Activated CD4-positive, alpha-beta T cell treated with anti-CD3 and anti-CD28 coated beads, Interleukin-10, Interleukin-2, amounts not matched to agents 100 ng/mL and 50 ng/mL, durations not matched to agents 16 hours and 8 hours (primary cell): ENCODE measurements around the gene PALM.
"Not testable (repeated sequence)": the region's sequence is repeated elsewhere in the genome, so short reads cannot be mapped to it uniquely, and the experiment has no call there.

Experiments used
- DNase-seq: peaks from one replicate; pipeline ENCODE4 v3.0.0-alpha.2; 2020

The PALM gene

DNA sequence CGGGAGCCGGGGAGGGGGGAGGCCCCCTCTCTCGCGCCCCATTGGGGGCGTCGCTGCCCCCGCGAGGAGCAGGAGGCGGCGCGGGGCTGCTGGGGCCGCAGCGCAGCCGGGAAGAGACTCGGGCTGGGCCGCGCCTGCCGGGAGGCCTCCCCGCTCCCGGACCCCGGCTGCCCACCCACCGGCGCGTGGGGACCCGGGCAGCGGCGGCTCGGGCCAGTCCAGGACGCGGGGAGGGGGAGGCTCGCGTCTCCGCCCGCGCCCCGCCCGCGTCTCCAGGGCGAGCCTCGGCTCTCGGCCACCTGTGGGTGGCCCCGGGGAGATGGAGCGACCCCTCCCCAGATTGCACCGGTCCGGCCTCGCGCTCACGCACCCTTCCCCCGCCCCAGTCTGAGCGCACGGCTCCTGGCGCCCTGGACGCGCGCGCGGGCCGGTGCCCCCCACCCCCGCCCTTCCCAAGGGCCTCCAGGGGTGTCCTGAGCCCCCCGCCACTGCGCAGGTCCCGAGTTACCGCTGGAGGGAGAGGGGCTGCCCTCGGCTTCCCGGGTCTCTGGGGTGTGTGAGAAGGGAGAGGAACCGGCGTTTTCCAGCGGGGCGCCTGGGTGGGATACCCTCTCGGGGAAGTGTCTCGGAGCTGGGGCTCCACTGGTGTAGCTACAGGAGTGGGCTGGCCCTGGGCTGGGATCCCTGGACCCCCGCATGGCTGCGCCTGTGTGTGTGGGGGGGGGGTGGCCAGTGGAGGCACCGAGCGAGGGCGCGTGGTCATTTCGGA, 645 bp downstream of the PALM start:
- no peak for DNase-seq

DNA sequence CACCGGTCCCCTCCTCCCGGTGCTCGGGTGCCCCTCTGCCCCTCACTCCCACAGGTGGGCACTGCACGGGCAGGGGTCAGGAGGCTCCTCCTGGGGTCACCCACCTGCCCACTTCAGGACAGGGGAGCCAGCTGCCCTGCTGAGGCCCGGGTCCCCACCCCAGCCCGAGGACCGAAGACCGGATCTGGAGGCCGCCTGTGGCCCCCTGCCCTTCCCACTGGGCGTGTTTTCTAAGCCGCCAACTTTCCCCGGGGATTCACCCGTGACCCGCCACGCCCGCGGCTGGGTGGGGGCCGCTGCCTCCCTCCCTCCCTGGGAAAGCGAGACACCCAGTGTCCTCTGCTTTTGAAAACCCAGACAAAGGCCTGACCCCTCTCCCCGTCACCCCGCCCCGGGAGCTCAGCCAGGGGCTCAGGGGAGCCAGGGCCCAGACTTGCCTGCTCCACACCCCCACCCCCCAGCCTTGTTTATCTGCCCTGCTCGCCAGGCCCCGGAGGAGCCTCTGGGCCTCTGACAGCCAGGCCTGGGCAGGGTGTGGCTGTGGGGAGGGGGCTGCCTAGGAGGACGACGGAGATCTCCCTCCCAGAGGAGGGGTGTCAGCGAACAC, 1.3 kb downstream of the PALM start:
- DNase-seq, result no peak

DNA sequence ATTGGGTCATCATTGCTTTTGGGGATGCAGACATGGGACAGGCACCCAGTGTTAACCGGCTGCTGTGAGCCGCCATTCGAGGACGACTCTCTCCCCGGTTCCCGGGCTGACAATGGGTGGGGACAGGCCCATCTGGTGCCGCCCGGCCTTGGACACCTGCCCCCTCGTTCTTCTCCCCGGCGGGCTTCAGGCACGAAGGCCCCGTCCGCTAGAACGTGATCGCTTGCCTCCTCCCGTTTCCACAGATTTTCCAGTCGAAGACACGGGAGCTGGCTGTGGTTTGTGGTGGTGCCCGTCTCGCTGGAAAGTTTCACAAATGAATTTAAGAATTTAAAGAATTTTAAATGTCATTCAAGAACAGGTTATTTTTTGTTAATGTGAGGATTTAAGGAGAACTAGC, 2.0 kb downstream of the PALM start:
- DNase-seq, result no peak

DNA sequence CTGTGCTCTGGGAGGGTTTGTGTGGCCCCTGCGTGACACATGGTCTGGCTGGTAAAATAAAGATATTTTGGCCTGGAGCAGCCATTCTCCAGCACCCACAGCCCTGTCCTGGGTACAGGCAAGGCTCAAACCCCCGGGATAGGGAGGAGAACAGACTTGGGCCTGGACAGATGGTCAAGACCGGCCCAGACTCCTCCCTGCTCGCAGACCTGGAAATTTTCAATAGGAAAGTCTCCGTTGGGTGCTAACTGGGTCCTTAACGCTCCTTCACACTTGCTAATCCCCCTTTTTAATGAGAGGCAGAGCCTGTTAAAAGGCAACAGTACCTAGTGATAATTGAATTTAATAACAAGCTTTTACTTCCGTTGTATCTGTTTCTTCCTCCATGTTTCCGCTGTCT, 2.5 kb downstream of the PALM start:
- no peak for DNase-seq

DNA sequence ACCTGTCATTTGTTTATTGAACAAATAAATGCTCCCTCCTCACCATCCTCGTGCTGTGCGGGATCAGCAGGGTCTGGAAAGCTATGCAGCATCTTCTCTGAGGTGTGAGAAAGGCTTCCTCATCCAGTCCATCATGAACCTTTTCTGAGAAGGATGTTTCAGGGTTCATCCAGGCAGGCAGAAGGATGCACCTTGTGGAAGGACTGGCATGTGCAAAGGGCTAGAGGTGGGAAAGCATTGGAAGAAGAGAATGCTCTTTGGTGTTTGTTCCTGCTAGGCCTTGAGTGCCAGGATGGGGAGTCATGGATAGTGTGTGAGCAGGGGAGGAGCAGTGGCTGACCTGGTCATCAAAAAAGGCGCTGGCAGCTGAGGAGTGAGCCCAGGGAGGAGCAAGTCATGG, 6.6 kb downstream of the PALM start:
- DNase-seq, result no peak

DNA sequence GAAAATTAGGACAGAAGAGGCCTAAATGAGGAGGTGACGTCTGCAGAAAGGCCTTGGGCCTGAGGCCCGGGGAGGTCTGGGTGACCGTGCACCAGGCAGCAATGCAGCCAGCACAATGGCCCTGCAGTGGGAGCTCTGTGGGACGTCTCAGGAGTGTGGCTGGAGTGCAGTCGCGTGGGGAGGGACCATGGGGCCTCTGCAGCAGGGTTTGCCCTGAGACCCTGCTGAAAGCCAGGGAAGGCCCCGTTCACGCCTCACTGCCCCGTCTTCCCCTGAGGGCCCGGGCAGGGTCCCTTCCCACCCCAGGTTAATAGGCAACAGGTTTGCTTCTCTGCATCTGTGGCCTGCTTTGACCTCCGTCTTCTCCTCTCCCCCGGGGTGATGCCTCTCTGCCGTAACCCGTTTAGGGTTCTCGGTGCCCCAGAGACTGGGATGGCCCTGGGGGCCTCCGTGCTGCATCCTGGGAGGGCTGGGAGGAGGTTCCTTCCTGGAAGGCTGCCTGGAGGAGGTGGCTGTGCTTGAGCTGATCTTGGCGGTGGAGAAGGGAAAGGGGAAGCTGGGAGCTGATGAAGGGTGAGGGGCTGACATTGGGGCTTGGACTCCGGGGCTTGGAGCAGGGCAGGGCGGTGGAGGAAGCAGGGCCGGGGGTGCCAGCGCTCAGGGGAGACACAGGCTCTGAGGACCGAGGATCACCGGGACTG, 9.7 kb downstream of the PALM start:
- DNase-seq, result no peak

DNA sequence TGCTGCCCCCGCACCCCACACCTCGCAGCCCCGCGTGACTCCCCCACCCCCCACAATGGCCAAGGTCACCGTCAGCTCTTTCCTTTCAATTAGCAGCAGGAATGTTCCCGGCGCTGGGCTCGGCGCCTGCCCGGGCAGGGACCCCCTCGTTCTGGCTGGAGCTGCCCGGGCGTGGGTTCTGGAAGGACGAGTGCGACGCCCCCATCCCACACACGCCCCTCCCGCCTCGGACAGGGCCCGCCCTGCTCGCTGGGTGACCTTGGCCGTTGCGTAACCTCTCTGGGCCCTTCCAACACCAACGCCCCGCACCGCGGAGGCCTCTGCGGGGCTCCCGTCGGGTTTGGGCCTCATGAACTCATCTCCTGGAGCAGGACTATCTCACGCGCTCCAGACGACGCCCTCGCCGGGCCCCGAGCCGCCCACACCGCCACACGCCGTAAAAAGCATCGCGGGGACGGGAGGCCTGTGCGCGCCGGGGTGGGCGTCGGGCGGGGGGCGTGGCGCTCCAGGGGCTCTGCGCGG, 10.3 kb downstream of the PALM start:
- no peak for DNase-seq

DNA sequence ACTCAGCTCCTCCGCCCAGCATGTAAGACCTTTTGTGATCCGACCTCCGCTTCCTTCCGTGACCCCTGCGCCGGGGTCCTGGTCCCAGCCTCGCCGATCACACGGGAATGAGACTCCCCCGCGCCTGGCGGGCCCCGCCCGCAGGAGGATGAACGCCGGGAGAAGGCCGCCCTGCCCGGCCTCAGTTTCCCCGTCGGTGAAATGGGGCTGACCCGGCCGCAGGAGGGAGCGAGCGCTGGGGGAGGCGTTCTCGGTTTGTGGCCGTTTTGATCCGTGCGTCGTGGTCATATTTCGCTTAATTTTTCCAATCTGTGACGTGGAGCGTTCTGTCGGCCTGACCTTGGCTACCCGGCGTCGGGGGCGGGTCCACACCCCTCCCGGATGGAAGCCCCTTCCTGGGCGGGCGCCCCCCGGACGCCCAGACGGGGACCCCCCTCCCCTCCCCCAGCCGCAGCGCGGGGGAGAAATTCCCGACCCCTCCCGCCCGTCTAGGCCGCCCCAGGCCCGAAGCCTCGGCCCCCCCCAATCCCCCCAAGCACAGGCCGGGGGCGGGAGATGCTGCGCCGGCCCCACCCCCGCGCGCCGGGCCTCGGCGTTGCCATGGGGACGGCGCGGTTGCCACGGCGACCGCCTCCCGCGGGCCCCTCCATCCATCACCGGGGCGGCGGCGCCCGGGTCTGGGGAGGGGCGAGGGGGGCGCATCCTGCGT, 11.1 kb downstream of the PALM start:
- no peak for DNase-seq

DNA sequence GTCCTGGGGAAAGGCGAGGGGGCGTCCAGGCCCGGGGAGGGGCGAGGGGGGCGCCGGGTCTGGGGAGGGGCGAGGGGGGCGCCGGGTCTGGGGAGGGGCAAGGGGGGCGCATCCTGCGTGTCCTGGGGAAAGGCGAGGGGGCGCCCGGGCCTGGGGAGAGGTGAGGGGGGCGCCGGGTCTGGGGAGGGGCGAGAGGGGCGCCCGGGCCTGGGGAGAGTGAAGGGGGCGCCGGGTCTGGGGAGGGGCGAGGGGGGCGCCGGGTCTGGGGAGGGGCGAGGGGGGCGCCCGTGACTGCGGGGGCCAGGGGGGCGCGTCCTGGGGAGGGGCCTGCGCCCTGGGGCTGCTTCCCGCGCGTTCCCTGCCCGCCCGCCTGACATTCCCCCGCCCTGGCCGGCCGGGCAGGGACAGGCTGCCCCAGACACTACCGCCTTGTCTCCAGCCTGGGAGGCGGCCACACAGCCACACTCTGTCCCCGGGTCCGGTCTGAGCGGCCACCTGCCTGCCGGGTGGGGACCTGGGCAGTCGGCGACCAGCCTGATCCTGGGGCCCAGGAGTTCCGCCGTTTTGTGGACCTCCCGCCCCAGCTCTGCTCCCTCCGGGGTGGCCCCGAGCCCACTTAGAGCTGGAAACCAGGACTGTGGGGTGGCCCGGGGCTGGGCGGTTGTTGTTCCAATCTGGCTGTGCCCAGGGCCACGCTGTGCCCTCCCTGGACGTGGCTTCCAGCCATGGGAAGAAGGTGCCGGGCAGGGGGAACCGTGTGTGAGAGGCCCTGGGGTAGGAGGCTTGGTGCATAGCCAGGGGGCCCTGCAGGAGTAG, 11.8 kb downstream of the PALM start:
- no peak for DNase-seq

DNA sequence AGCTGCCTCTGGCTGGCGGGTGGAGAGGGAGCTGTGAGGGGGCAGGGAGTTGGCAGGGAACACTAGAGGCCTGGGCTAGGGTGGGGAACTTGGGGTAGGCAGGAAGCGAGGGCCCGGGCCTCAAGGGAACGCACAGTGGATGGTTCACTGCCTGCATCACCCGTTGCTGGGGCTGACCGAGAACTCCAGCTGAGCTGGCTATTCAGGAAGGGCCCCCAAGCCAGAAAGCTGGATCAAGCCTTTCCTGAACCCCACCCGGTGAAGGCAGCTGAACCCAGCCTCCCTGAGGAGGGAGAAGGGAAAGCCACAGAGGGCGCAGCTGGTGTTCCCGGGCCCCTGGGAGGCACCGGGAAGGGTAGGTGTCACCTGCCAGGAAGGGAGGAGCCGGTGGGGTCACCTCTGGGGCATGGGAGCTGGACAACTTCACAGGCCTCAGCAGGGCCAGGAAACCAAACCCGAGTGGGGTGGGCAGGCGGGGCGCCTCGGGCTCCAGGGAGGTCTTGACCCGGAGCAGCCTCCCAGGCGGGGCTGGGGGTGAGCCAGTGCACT, 13.9 kb downstream of the PALM start:
- no peak for DNase-seq

DNA sequence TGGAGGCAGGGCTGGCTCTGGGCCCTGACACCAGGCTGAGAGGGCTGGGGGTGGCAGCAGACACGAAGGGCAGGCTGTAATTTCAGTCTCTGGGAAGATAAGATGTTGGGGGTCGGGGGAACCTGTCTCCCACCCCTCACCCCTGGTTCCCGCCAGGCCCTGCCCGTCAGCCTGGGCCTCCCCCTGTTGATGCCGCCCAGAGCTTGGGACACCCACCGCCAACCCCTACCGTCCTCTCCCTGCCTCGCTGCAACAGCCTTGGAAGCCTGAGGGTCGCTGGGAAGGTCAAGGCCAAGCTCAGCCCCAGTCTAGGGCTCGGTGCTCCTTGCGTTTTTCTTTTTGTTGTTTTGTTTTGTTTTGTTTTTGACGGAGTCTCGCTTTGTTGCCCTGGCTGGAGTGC, 14.5 kb downstream of the PALM start:
- no peak for DNase-seq

DNA sequence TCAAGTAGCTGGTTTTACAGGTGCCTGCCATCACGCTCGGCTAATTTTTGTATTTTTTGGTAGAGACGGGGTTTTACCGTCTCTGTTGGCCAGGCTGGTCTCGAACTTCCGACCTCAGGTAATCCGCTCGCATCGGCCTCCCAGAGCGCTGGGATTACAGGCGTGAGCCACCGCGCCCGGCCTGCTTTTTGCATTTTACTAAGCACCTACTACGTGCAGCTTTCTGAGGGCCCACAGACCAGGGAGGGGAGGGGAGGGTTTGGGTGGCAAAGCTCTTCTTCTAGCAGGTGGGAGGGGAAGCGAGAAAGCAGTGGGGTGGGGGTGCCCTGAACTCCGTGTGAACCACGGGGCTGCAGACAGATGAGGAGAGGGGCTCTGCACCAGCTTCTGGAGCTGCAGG, 15.0 kb downstream of the PALM start:
- no peak for DNase-seq

DNA sequence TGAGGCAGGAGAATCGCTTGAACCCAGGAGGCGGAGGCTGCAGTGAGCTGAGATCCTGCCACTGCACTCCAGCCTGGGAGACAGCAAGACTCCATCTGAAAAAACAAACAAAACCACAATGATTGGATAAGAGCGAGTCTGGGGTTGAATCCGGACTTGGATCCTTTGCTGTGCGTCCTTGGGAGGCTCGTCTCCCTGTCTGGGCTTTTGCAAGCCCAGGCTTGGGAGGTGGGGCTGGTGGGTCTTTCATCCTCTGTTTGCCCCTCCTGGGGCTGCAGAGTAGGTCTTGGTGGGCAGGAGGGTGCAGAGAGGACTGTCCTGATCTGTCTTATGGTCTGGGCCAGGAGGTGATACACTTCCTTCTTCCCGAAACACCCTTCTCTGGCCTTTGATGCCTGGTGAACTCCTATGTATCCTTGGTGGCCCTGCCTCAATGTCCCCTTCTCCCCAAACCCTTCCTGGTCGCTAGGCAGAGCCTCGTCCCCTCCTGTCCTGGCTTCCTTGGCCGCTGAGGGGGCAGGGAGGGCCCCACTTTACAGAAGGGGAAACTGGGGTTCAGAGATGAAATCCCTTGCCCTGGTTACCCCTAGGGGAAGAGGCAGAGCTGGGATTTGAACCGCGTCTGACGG, 16.8 kb downstream of the PALM start:
- DNase-seq, result no peak

DNA sequence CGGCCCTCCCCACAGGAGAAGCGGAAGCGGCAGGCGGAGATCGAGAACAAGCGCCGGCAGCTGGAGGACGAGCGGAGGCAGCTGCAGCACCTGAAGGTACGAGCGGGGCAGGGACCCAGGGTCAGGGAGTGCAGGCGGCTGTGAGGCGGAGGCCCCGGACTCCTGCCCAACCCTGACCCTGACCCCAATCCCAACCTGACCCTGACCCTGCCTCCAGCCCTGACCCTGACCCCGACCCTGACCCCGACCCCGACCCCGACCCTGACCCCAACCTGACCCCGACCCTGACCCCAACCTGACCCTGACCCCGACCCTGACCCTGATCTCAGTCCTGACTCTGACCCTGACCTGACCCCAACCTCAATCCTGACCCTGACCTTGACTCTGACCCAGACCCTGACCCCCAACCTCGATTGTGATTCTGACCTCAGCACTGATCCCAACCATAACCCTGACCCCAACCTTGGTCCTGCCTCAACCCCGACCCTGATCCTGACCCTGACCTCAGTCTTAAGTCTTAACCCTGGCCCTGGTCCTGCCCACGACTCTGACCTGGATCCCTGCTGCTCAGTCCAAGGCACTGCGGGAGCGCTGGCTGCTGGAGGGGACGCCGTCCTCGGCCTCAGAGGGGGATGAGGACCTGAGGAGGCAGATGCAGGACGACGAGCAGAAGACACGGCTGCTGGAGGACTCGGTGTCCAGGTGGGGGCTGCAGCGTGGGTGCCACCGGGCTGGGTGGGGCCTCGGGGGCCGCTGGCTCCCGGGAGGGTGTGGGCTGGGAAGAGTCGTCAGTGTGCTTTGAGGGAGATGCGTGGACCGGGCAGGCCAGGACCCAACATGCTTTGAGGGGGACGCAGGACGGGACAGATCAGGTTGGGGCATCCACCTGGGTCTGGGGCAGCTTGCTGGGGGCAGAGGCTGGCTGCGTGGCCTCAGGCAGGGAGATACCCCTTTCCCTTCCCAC, 18.5 kb downstream of the PALM start:
- no peak for DNase-seq

DNA sequence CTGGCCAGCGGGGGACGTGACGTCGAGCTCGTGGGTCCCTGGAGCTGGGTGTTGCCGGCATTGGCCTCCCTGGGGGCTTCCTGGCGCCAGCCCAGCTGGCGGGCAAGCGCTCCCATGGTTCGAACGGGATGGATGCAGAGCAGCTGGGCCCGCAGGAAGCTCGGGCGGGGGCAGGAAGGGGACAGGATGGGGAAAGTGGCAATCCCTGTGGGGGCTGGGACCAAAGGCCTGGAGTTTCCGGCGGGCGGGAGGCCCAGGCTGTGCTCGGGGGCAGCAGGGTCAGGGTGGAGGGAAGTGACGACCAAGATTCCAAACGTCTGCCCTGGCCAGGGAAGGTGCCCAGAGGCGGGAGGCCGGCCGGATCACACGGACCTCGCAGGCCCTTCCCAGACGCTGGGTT, 19.3 kb downstream of the PALM start:
- no peak for DNase-seq

DNA sequence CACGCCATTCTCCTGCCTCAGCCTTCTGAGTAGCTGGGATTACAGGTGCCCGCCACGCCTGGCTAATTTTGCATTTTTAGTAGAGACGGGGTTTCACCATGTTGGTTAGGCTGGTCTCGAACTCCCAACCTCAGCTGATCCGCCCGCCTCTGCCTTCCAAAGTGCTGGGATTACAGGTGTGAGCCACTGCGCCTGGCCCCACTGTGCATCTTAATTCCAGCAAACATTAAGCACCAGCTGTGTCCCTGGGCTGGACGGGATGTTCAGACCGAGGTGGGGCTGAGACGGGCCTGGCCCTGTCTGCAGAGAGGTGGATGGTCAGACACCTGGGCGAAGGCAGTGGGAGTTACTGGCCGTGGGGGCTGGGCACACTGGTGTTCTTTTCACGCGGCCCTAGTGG, 20.8 kb downstream of the PALM start:
- not testable (repeated sequence) for DNase-seq

DNA sequence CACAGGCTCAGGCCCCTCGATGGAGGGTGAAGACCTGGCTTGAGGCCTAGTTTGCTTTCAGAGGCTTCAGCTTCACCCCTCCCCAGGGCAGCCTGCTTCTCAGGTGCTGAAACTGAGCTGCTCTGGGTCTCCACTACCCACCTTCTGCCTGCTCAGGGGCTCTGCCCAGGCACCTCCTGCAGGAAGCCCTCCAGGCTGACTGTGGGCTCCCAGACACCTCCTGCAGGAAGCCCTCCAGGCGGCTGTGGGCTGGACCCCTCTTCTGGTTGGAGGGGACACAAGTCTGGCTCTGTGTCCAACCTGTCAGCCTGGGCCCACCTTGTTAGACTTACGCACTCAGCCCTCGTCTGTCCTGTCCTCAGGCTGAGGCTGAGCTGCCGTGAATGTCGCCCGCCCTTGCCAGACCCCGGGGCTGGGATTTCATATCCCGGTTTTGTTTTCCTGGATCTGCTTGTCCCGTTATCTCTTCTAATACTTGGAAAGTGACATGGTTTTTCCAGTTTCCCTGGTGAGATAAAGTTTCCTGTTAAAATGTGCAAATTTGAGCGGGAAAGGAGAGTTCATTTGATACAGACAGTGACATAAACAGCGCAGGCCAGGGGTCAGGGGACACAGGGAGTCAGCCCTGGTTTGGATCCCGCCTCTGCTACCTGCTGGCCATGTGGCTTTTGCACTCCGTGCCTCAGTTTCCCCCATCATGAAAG, 21.4 kb downstream of the PALM start:
- DNase-seq, result no peak

DNA sequence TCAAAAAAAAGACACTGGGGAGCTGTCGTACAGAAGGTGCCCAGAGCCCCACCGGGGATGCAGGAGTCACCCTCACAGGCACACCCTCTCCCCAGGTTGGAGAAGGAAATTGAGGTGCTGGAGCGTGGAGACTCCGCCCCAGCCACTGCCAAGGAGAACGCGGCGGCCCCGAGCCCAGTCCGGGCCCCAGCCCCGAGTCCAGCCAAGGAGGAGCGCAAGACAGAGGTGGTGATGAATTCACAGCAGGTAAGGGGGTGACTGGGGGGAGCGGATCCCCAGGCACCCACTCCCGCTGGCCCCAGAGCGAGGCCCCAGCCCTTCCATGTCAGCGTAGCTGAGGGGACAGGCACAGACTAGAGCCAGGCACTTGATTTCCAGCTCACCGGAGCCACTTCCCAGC, 22.3 kb downstream of the PALM start:
- no peak for DNase-seq

DNA sequence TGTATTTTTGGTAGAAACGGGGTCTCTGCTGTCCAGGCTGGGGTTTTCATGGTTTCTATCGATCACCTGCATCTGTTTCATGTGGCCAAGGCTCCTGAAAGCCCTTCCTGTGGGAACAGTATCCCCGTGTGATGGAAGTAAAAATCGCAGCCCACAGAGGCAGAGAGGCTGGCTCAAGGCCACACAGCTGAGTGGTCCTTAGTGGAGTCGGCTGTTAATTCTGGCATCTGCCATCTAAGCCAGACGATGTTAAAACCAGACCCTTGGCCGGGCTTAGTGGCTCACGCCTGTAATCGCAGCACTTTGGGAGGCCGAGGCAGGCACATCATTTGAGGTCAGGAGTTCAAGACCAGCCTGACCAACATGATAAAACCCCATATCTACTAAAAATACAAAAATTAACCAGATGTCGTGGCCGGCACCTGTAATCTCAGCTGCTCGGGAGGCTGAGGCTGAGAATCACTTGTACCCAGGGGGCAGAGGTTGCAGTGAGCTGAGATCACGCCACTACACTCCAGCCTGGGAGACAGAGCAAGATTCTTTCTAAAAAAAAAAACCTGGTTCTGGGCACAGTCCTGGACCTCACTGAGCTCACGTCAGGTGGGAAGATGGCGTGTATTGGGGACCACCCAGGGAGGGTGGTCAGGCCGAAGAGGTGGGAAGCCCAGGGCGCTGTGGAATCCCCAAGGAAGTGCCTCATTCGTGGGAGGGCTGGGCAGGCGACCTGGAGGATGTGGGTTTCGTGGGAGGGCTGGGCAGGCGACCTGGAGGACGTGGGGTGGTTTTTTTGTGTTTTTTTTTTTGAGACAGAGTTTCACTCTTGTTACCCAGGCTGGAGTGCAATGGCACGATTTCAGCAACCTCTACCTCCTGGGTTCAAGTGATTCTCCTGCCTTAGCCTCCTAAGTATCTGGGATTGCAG, 23.7 kb downstream of the PALM start:
- no peak for DNase-seq
